Occipital lobe (tissue), 2 donors: ENCODE data around the gene ADAM23. TPM values are rescaled to one million over a fixed set of nuclear protein-coding genes. Genes with fewer than 3 reads are reported as not detected.

ENCODE experiments used
- DNase-seq: peaks from one replicate; lab custom pipeline; 2025; lab: John Stamatoyannopoulos, UW
- total RNA-seq: library from RNA; depleted of rRNA; stranded (reverse); fragments of >200 nt; gene quantifications from one replicate; pipeline ENCODE4 v1.2.3, GENCODE V29; 2014

Gene ADAM23
- total RNA-seq, 1 donor from 2014 or later: 18.9 TPM

DNA sequence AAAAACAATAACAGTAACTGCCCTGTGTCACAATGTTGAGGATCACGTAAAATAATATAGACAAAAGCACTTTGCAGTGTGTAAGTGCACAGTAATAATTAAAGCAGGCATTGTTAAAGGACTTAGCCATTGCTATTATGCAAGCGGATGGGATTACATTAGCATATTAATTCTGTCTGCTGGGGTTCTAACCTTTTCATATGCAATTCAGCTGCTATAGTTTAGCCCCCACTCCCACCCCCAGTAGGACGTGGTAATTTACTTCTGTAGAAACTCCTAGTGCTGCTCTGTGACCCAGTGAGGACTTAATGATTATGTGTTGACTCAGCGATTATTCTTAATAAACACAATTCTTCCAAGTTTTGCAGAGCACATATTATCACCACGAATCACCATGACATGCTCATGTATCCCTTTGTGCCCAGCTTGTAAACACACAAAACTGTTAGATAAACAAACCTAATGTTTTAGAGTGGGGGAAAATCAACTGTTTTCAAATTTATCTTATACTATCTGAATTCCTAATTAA is 5.1 kb upstream of the ADAM23 start:
- DNase-seq: no peak

DNA sequence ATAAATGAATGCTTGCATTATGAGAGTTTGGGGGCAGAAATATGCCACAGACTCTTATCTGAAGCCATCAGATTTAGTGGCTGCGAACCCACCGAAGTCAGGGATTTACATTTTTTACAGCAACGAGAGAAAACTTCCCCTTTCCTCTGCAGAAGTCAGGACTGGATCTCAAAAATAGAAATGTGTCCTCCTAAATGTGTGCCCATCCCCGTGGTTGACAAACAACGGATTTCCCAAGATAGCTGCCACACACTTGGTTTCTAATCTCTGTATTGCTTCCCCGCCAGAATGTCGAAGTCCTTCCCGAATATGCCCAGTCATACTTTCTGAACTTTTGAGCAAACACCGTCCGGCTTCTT is 879 bp upstream of the ADAM23 start:
- DNase-seq: no peak

DNA sequence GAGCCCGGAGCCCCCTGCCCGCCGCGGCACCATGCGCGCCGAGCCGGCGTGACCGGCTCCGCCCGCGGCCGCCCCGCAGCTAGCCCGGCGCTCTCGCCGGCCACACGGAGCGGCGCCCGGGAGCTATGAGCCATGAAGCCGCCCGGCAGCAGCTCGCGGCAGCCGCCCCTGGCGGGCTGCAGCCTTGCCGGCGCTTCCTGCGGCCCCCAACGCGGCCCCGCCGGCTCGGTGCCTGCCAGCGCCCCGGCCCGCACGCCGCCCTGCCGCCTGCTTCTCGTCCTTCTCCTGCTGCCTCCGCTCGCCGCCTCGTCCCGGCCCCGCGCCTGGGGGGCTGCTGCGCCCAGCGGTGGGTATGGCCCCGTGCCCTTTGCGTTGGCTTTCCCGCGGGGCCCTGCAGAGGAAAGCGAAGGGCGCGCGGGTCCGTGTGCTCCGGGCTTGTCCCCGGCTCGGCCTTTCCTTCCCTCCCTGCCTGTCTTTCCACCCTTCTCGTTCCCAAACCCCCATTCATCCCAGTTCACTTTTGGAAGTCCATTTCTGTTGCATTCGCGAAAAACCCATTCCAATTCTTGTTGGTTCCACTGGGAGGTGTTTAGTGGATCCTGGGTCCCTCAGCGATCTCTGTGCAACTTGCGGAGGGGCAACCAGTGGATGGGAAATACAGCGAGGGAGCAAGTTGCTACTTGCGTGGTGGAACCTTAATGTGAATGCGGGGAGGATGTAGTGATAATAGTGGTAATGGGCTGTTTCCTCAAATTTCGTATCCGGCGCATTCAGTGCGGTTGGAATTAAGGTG is 599 bp downstream of the ADAM23 start:
- DNase-seq: no peak

DNA sequence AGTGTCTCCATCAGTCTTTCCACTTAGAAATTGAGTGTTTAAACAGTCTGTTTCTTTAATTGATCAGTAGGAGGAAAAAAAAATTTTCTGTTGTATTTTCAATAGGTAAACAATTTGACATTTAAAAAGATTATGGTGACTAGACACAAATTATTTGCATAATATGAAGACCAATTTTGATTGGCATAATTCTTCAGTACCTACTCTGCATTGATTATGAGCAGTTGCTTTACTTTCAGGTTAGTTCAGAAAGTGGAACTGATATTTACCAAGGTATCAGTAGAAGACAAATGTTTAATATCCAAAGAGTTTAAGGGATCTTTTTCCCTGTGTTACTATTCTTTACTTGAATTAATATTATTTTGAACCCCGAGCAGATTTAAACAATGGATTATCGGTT is 2.6 kb downstream of the ADAM23 start:
- DNase-seq: no peak

DNA sequence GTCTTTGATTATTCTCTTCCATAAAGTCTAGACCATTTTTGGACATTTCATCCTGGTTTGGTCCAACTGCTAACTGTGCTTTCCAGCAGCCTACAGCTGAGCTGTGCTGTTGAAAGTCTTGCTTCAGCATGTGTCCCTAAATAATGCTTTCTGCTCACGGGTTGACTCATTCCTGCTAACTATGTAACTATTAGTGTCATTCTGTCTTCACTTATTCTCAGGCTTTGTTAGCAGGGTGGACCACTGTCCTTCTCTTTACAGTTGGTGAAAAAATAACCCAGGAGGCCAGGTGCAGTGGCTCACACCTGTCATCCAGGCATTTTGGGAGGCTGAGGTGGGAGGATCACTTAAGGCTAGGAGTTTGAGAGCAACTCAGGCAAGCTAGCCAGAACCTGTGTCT is 8.9 kb downstream of the ADAM23 start:
- DNase-seq: no peak

DNA sequence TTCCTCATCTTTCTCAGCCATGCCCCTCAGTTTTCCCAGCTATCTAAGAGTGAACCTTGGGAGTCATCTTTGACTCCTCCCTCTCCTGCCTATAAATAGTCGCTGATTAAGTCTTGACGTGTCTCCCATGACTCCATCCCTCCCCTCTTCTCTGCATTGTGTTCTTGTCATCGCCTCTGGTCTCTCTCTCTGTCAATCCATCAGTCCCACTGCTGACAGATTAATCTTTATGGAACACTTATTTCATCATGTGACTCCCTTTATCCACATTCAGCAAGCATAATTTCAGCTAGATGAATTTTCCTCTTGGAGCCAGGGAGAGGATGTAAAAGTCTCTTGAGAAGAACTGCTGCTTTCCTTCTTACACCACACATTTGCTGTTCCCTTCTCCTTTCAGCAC is 9.4 kb downstream of the ADAM23 start:
- no peak for DNase-seq

DNA sequence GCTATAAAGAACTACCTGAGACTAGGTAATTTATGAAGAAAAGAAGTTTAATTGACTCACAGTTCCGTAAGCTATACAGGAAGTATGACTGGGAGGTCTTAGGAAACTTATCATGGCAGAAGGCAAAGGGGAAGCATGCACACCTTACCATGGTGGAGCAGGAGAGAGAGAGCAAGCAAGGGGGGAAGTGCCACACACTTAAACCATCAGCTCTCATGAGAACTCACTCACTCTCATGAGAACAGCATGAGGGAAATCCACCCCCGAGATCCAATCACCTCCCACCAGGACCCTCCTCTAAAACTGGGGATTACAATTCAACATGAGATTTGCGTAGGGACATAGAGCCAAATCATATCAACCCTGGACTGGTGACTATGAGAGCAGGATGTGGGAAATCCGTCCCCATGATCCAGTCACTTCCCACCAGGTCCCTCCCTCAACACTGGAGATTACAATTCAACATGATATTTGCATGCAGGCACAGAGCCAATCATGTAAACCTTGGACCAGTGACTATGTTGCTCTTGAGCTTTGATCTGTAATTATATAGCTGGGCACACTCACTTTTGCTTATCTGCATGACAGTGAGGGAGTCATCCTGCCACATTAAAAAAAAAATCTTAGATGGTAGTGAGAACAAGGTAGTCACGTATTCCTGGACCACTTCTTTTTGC is 12.9 kb downstream of the ADAM23 start:
- no peak for DNase-seq

DNA sequence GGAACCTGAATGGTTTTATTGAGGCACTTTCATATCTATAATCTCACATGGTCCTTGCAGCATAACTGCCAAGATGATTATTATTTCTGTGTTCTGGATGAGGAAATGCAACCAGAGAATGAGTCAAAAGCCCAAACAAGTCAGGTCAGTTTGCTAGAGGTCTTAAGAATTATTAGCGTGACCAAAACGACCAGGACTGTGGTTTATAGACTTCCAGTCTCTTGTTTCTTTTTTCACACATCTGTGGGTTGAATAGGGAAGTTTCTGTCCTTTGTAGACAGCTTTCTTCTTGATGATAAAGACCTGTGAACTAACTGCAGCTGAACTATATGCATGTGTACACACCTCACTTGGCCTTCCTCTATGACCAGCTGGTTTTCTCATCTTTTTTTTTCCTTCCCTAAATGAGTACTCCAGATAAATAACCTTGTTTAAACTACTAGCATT is 13.9 kb downstream of the ADAM23 start:
- no peak for DNase-seq

DNA sequence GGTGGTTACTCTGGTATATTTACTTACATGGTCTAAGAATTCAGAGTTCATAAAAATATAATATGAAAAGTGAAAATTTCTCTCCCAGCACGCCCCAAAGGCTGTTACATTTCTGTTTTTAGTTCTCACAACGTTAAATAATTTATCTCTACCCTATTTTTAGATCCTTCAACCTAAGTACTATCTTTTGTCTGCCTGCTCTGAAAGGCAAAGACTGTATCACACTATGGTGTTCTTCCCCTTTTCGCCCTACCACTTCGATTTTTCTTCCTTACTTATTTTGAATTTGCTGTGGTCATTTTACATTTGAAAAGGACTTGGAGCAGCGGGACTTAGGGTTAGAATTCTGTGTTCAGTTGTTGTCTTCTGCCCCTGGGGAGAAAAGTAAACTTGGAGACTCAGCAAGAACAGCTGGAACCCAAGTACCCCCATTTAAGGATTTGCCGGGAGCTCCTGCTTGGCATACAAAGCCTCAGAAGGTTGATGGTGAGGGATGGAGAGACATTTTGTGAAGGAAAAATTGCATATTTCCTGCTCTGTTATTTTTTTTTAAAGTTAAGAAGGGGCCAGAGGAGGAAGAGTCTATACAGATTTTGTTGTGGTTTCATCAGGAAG is 19.0 kb downstream of the ADAM23 start:
- DNase-seq: no peak

DNA sequence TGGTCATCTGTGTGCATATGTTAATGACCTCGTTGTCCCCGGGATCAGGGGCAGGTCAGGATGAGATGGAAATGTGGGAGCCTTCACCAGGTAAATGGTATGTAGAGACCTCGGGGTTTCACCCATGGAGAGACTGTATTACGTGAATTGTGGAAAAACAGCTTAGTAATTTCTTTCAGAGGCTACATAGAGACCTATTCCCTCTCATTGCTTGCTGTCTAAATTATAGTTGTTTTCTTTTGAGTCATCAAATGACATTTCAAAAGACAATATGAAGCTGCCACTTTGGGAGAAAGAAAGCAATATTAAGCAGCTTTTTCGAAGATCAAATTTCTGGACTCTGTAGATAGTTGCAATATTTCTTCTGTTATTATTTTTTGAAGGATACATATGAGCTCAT is 20.4 kb downstream of the ADAM23 start:
- DNase-seq: no peak

DNA sequence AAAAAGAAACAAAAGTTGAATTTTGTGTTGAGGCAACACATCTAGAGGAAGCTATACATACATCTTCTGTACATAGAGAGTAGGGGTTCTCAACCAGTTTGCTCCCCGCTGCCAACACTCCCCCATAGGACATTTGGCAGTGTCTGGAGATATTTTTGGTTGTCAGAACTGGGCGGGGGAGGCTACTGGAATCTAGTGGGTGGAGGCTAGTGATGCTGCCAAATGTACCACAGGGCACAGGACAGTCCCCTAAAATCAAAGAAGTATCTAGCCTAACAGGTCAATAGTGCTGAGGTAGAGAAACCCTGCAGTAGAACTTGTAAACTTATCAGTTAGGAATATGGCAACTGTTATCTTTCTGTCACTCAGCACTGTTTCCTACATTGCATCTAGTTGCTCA is 21.3 kb downstream of the ADAM23 start:
- DNase-seq: no peak

DNA sequence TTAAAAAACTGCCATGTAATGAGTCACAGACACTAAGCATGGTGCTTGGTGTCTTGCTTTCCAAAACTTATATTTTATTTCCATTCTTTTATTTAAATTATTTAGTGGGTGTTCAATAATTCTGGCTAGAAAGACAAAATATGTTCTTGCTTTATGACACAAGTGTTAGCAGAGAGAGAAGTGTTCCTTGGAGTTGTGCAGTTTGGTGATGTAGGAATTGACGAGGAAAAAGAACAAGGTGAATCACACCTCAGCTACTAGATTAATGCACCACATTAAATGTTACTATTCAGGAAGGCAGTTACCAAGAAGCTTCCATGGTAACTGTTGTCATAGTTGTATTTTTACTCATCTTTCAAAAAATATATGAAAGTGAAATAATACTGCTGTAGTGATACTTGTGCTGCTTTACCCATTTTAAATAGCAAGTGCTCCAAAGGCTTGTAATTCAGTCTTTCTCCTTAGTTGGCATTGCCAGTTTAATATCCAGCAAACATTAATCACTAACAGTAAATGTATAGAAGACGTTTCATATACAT is 28.3 kb downstream of the ADAM23 start:
- no peak for DNase-seq

DNA sequence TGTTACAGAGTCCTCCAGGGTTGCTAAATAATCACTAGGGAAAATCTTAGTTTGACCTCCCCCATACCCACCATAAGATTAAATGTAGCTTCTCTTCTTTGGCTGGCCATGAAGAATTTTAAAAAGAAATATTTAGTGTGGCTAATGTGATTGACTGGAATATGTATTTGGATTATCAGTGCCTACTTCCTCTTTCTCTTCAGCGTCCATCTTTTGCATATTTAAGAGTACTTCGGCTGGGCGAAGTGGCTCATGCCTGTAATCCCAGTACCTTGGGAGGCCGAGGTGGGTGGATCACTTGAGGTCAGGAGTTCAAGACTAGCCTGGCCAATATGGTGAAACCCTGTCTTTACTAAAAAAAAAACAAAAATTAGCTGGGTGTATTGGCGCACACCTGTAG is 28.8 kb downstream of the ADAM23 start:
- DNase-seq: no peak

DNA sequence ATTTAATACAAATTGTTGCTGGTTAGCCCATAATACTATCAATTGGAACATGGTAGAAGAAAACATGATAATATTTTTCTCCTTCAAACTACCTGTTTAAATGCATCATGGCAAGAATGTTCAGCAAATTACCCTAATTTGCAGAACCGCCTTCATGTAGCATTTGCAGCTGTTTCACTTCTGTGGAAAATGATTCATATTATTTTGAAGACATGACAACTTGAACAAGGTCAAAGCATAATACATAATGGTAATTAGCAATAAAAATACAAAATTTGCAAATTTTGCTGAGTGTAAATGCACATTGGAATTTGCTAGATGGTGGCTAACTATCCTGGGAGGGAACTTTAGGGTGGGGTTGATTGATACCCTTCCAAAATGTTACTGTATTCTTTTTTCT is 30.8 kb downstream of the ADAM23 start:
- DNase-seq: no peak

DNA sequence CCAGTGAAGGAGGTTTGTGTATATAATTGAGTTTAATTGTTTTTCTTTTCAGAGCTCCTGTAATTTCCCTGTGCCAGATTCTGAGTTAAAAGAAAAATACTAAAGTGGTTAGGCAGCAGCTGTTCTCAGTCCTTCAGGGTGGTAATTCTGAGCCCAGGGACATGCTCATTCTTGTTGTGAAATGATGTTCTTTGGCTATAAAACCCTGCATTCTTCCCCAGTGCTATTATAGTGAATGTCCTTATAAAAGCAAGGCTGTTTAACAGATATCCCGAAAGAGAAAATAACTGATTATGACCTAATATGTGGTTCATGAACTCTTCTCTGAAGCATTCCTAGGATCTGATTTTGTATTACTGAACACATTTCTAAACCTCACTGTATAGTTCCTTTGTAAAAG is 34.0 kb downstream of the ADAM23 start:
- no peak for DNase-seq

DNA sequence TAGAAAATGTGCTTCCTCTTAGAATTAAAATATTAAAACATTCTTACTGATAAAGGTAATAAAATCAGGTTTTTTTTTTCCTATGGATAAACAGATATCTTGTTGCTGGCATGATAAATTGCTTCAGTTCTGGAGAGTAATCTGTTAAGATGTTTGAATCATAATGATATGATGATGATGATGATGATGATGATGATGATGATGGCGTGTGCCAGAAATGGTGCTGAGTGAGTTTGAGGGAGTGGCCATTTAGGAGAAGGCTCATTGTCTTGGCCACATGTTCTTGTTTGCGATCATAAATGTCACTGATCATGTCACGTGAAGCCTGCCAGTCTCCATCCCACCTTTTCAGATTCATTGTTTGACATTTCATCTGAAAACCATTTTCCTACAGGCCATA is 35.0 kb downstream of the ADAM23 start:
- DNase-seq: no peak

DNA sequence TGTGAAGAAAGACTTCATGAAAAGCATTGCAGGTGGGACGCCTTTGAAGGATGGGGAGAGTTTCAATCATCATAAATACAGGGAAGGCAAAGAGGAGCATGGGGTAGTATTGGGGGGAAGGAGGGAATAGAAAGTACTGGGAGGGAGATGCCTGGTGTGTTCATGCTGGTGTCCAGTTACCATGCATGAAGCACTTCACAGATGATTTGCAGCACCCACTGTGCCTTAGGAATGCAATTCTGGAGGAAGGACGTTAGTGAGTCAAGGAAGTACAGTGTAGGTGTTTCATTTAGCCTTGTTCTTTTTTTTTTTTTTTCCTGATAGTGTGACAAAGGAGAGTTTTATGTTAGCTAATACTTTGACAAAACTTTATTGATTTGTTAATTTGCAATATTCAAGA is 36.8 kb downstream of the ADAM23 start:
- no peak for DNase-seq

DNA sequence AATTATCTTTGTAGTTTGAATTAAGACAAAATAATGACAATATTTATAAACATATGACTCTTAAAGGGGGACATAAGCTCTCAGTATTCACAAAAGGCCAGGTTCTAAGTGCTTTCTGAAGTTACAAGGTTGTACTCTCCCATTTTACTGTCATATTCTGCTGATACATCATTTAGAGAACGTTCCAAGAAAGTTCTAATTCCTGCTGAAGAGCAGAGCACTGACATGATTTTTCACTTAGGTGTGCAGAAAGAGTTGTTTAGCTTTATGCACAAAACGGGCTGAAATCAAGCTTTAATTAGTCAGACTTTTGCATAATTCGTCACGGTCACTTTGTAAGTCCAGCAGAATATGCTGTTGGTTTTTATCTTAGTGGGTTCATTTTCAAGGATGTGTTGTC is 37.3 kb downstream of the ADAM23 start:
- no peak for DNase-seq

DNA sequence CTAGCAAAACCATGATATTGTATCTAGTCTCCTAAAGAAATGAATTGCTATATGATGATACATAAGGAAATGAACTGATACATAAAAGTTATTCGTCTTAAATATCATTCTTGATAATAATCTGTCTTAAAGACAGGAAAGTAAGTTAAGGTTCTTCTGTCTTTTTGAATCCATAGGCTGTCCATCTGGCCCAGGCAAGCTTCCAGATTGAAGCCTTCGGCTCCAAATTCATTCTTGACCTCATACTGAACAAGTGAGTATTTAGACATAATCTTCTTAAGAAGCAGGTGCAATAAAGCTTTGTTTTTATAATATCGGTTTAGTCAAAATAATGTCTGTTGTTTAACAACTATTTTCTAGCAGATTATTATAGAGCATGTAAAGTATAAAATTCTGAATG is 37.7 kb downstream of the ADAM23 start:
- DNase-seq: no peak

DNA sequence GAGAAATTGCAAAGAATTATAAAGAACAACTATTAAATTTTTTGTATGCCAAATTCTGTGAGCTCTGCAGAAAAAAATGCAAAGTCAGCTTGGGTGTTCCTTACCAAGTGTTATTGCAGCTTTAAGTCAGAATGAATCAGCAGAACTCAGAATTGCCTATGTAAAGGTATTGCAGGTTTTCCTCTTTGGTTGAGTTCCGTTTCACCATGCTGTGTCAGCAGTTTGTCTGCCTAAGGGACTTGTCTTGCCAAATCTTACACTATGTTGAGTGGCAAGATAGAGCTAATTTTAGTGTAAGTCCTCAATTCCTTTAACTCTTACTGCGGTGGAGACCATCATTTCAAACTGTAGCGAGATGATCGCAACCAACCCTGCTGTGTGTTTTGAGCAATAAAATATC is 38.8 kb downstream of the ADAM23 start:
- no peak for DNase-seq

DNA sequence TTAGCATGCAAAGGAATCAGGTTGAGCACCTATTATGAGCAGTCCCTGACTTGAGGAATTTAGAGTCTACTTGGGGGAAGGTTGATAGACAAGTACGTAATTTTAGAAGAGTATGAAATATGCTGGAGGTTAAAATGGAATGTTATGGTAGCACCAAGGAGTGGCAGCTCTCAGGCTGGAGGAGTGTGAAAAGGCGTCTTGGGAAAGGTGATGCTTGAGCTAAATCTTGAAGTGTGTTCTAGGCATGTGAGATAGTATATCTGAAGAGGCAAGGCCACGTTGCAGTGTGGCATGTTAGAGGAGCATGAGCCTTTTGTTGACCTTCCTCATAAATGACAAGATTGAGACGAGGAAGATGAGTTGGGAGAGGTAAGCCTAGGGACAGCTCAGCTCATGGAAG is 39.3 kb downstream of the ADAM23 start:
- DNase-seq: no peak

DNA sequence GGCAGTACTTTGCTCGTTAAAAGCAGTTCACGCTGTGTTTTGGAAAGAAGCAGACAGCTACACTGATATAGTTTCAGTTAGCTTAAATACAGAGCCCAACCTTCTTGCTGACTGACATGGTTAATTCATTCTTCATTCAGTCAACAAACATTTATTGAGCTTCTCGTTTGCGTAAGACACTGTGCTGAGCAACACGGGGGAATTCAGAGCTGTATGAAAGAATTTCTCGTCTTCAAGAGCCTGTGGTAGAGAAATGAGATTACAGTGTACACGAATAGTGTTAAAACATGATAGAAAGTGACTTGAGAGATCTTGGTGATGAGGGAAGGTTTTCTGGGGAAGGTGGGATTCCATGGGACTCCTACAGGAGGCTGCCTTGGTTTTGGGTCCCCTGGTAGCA is 44.7 kb downstream of the ADAM23 start:
- no peak for DNase-seq
